CD4-positive, CD25-positive, alpha-beta regulatory T cell (primary cell): ENCODE results near the gene FAM229A. TPM values are rescaled to one million over a fixed set of nuclear protein-coding genes. Genes with fewer than 3 reads are reported as not detected.

ENCODE experiments used
- ATAC-seq, 2 donors: fragments of 150-1000 bp; cut with Tn5 transposase; one replicate each; pipeline ENCODE4 v1.10.0; 2021; ENCODE audit warnings: low read depth in 2 of 2, moderate number of reproducible peaks in 2 of 2, moderate library complexity in 1 of 2
- DNase-seq, 3 donors: peaks; one replicate each; pipeline versions ENCODE4 v3.0.0 to v3.0.0-alpha.2; 2012 to 2022; ENCODE audit warnings: mixed read lengths in 1 of 3
- H3K27ac ChIP-seq: one replicate; pipeline ENCODE4 v1.7.0; 2013; ENCODE audit warnings: mild to moderate bottlenecking, low read length; ENCODE audit not compliant: insufficient read depth, poor library complexity, severe bottlenecking
- H3K27me3 ChIP-seq: one replicate; pipeline ENCODE4 v1.7.0; 2013; ENCODE audit warnings: low read length; ENCODE audit not compliant: control insufficient read depth, insufficient read depth
- H3K36me3 ChIP-seq: one replicate; pipeline ENCODE4 v1.7.0; 2013; ENCODE audit warnings: mild to moderate bottlenecking, low read length, moderate library complexity; ENCODE audit not compliant: control insufficient read depth, insufficient read depth
- H3K4me1 ChIP-seq: 2 replicates; pipeline ENCODE4 v1.7.0; 2013; ENCODE audit warnings: mild to moderate bottlenecking, low read length; ENCODE audit not compliant: insufficient read depth, control insufficient read depth, poor library complexity, severe bottlenecking
- H3K4me3 ChIP-seq: one replicate; pipeline ENCODE4 v1.7.0; 2013; ENCODE audit warnings: low read depth, mild to moderate bottlenecking, low read length, moderate library complexity
- H3K9me3 ChIP-seq, 2 experiments: 1 replicate in 1 of 2; 2 replicates in 1 of 2; pipeline ENCODE4 v1.7.0; 2013; ENCODE audit warnings: low read length in 2 of 2, mild to moderate bottlenecking in 1 of 2, moderate library complexity in 1 of 2; ENCODE audit not compliant: control insufficient read depth in 2 of 2
- H3K27ac Mint-ChIP-seq, 3 donors: one replicate each; pipeline ENCODE4 v1.8.0; 2020 to 2022; ENCODE audit warnings: mild to moderate bottlenecking in 3 of 3, mixed read lengths in 3 of 3, moderate library complexity in 2 of 3
- H3K27me3 Mint-ChIP-seq: one replicate; pipeline ENCODE4 v1.8.0; 2022; ENCODE audit warnings: mild to moderate bottlenecking, mixed read lengths
- H3K36me3 Mint-ChIP-seq: one replicate; pipeline ENCODE4 v1.8.0; 2020; ENCODE audit warnings: mixed read lengths
- H3K4me1 Mint-ChIP-seq, 4 donors: one replicate each; pipeline ENCODE4 v1.8.0; 2020 to 2022; ENCODE audit warnings: mixed read lengths in 4 of 4, mild to moderate bottlenecking in 1 of 4
- H3K4me3 Mint-ChIP-seq, 4 donors: one replicate each; pipeline ENCODE4 v1.8.0; 2020 to 2022; ENCODE audit warnings: mild to moderate bottlenecking in 4 of 4, mixed read lengths in 4 of 4, moderate library complexity in 3 of 4
- H3K9me3 Mint-ChIP-seq, 7 donors: one replicate each; pipeline ENCODE4 v1.8.0; 2020 to 2022; ENCODE audit warnings: mixed read lengths in 7 of 7, mild to moderate bottlenecking in 3 of 7, moderate library complexity in 2 of 7
- polyA plus RNA-seq, 4 donors: library from polyadenylated mRNA; unstranded; fragments of 300-500 nt; fragmentation: Illumina TruSeq; gene quantifications; one replicate each; pipeline ENCODE4 v1.2.3, GENCODE V29; 2021
- total RNA-seq: library from RNA; stranded (reverse); gene quantifications from one replicate; pipeline ENCODE4 v1.2.3, GENCODE V29; 2022

Gene FAM229A
- total and polyA plus RNA-seq, 5 donors from 2014 or later = 0.14 to 43.2 (median 0.31) TPM; not detected in 2

GRCh38 chr1:32335790-32336590 is 26.3 kb downstream of the FAM229A start, which contains the start of gene MARCKSL1:
MARCKSL1 (minus strand) TSS chr1:32336233; CDS start chr1:32336033, 200 bp downstream.
- Mint-ChIP-seq H3K27ac (peak within 1 kb of the TSS; percentile 73 to 91 (median 83)), H3K4me1 (peaks cover 0 to 34% (median 25%) of the 10 kb centered on the region in 4 donors), H3K27me3 (peaks cover 5% of the 10 kb centered on the region), H3K4me3 (peak within 1 kb of the TSS; percentile 89 to 93 (median 90)), H3K9me3 (no peaks in the 10 kb centered on the region), H3K36me3 (peaks cover 10% of the 10 kb centered on the region)
- no peaks in the 10 kb centered on the region for H3K27me3 ChIP-seq
- peaks cover 24% of the 10 kb centered on the region for H3K36me3 ChIP-seq
- ATAC-seq (peak; percentile 61 to 65), DNase-seq (peak; percentile 80 to 85 (median 84))
- no peaks in the 10 kb centered on the region for H3K9me3 ChIP-seq
- peaks cover 32% of the 10 kb centered on the region for H3K4me1 ChIP-seq
- peak within 1 kb of the TSS; percentile 33 for H3K27ac ChIP-seq
- H3K4me3 ChIP-seq = peak within 1 kb of the TSS; percentile 15

- peak overlapping the region in 2 of 4 donors; percentile 89 to 93 for H3K4me3 Mint-ChIP-seq
- peaks cover 5% of the 10 kb centered on the region for H3K27me3 Mint-ChIP-seq
- peaks cover 14% of the 10 kb centered on the region for H3K36me3 Mint-ChIP-seq
- Histone ChIP-seq H3K27me3 (no peaks in the 10 kb centered on the region), H3K36me3 (peaks cover 29% of the 10 kb centered on the region), H3K27ac (no peak overlapping the region), H3K4me1 (peaks cover 32% of the 10 kb centered on the region), H3K4me3 (no peak overlapping the region), H3K9me3 (no peaks in the 10 kb centered on the region)
- ATAC-seq (peak; percentile 7 to 26), DNase-seq (no peak)
- no peak overlapping the region for H3K27ac Mint-ChIP-seq
- no peaks in the 10 kb centered on the region for H3K9me3 Mint-ChIP-seq
- H3K4me1 Mint-ChIP-seq = peaks cover 0 to 34% (median 25%) of the 10 kb centered on the region in 4 donors
These were observed 26.8 kb downstream of the FAM229A start for GRCh38 chr1:32335535-32335789.

GRCh38 chr1:32334864-32335534 is 27.3 kb downstream of the FAM229A start:
- Mint-ChIP-seq H3K4me1 (peaks cover 0 to 34% (median 26%) of the 10 kb centered on the region in 4 donors), H3K27me3 (peaks cover 5% of the 10 kb centered on the region), H3K9me3 (no peaks in the 10 kb centered on the region), H3K36me3 (peaks cover 15% of the 10 kb centered on the region), H3K4me3 (peak overlapping the region; percentile 84 to 93 (median 90)), H3K27ac (peak overlapping the region; percentile 73 to 91 (median 83))
- ATAC-seq (peak; percentile 57 to 61), DNase-seq (peak; percentile 53 to 71 (median 55))
- Histone ChIP-seq H3K27me3 (no peaks in the 10 kb centered on the region), H3K27ac (no peak overlapping the region), H3K9me3 (no peaks in the 10 kb centered on the region), H3K36me3 (peaks cover 33% of the 10 kb centered on the region), H3K4me3 (peak overlapping the region; percentile 15), H3K4me1 (peaks cover 32% of the 10 kb centered on the region)

- Mint-ChIP-seq H3K4me3 (peak overlapping the region; percentile 89 to 93 (median 91)), H3K36me3 (peaks cover 22% of the 10 kb centered on the region), H3K9me3 (no peaks in the 10 kb centered on the region), H3K4me1 (peaks cover 0 to 38% (median 25%) of the 10 kb centered on the region in 4 donors), H3K27ac (peak overlapping the region in 2 of 3 donors; percentile 73 to 91), H3K27me3 (peaks cover 5% of the 10 kb centered on the region)
- no peaks in the 10 kb centered on the region for H3K9me3 ChIP-seq
- H3K27me3 ChIP-seq = no peaks in the 10 kb centered on the region
- H3K4me3 ChIP-seq = no peak overlapping the region
- H3K36me3 ChIP-seq = peaks cover 40% of the 10 kb centered on the region
- ATAC-seq (no peak), DNase-seq (no peak)
- H3K27ac ChIP-seq = no peak overlapping the region
- H3K4me1 ChIP-seq = peaks cover 32% of the 10 kb centered on the region
These were observed 27.9 kb downstream of the FAM229A start for GRCh38 chr1:32334274-32334861.

- ATAC-seq = no peak
- H3K27ac Mint-ChIP-seq = peak overlapping the region; percentile 15 to 95 (median 57)
- DNase-seq = no peak
- peaks cover 28% of the 10 kb centered on the region for H3K36me3 Mint-ChIP-seq
- no peaks in the 10 kb centered on the region for H3K9me3 ChIP-seq
- no peaks in the 10 kb centered on the region for H3K9me3 Mint-ChIP-seq
- H3K27me3 ChIP-seq = no peaks in the 10 kb centered on the region
- H3K4me3 ChIP-seq = no peak overlapping the region
- no peak overlapping the region for H3K27ac ChIP-seq
- peaks cover 5% of the 10 kb centered on the region for H3K27me3 Mint-ChIP-seq
- H3K4me3 Mint-ChIP-seq = peak overlapping the region; percentile 62 to 90 (median 83)
- H3K4me1 ChIP-seq = peaks cover 32% of the 10 kb centered on the region
- H3K36me3 ChIP-seq = peaks cover 49% of the 10 kb centered on the region
- H3K4me1 Mint-ChIP-seq = peaks cover 0 to 35% (median 22%) of the 10 kb centered on the region in 4 donors
These were observed 28.9 kb downstream of the FAM229A start for GRCh38 chr1:32333251-32333963.

- peak overlapping the region in 1 of 3 donors; percentile 71 for H3K27ac Mint-ChIP-seq
- H3K27me3 ChIP-seq = no peaks in the 10 kb centered on the region
These were observed 29.8 kb downstream of the FAM229A start for GRCh38 chr1:32332290-32333079.

More at GRCh38 chr1:32332290-32333079, 29.8 kb downstream of the FAM229A start:
- no peaks in the 10 kb centered on the region for H3K9me3 Mint-ChIP-seq
- Histone ChIP-seq H3K4me3 (no peak overlapping the region), H3K4me1 (peaks cover 28% of the 10 kb centered on the region), H3K36me3 (peaks cover 58% of the 10 kb centered on the region), H3K9me3 (no peaks in the 10 kb centered on the region), H3K27ac (peak overlapping the region; percentile 5)
- peaks cover 30% of the 10 kb centered on the region for H3K36me3 Mint-ChIP-seq
- no peak overlapping the region for H3K4me3 Mint-ChIP-seq
- DNase-seq (no peak), ATAC-seq (no peak)
- peaks cover 5% of the 10 kb centered on the region for H3K27me3 Mint-ChIP-seq
- H3K4me1 Mint-ChIP-seq = peaks cover 0 to 30% (median 19%) of the 10 kb centered on the region in 4 donors
